Measurements from ENCODE around the gene APCDD1. TPM values are rescaled to one million over a fixed set of nuclear protein-coding genes. Genes with fewer than 3 reads are reported as not detected.
"Not testable (repeated sequence)": the region's sequence is repeated elsewhere in the genome, so short reads cannot be mapped to it uniquely, and the experiment has no call there.

APCDD1 gene
- total RNA-seq, 1 experiment from 2014 or later, result not detected

GRCh38 chr18:10537765-10538164 lies 83.3 kb downstream of the APCDD1 start:
- BruUV-seq (replicated peaks), result no TSS peak
- TF ChIP-seq CTCF (IDR thresholded peaks at IDR 0.05; ENCODE audit: unreplicated experiment), result no peak
- no peak for DNase-seq
- H3K9me3 Mint-ChIP-seq (ENCODE audit: low read depth, unreplicated experiment), result no peaks in the 10 kb centered on the region
- CTCF ChIA-PET, result no interaction called here
- intact Hi-C loops (cut with micrococcal nuclease; ENCODE audit: unreplicated experiment), result no loop called here
- H3K27ac Mint-ChIP-seq (ENCODE audit: unreplicated experiment), result no peak overlapping the region
- no peaks in the 10 kb centered on the region for H3K4me1 Mint-ChIP-seq (ENCODE audit: low read depth, unreplicated experiment)
- no peak overlapping the region for H3K4me3 Mint-ChIP-seq (ENCODE audit: low read depth, unreplicated experiment)
- H3K27me3 Mint-ChIP-seq (ENCODE audit: unreplicated experiment), result no peaks in the 10 kb centered on the region
- H3K36me3 Mint-ChIP-seq (ENCODE audit: insufficient read depth, unreplicated experiment), result peaks cover 25% of the 10 kb centered on the region

GRCh38 chr18:10539124-10539523 lies 84.7 kb downstream of the APCDD1 start:
- CTCF ChIA-PET; H3K27me3 Mint-ChIP-seq (ENCODE audit: unreplicated experiment); BruUV-seq (replicated peaks); intact Hi-C loops (cut with micrococcal nuclease; ENCODE audit: unreplicated experiment); H3K27ac Mint-ChIP-seq (ENCODE audit: unreplicated experiment); DNase-seq; H3K4me3 Mint-ChIP-seq (ENCODE audit: low read depth, unreplicated experiment); H3K4me1 Mint-ChIP-seq (ENCODE audit: low read depth, unreplicated experiment); H3K9me3 Mint-ChIP-seq (ENCODE audit: low read depth, unreplicated experiment): not testable (repeated sequence)
- peaks cover 28% of the 10 kb centered on the region for H3K36me3 Mint-ChIP-seq (ENCODE audit: insufficient read depth, unreplicated experiment)

Other genes starting within 250 kb of the APCDD1 start
- gene NAPG, start 71.4 kb downstream of the APCDD1 start, total RNA-seq (2022), result 35.6 and 45.0 TPM in 2 replicates